GM23338 (cell line): ENCODE results near the gene CCDC197. TPM values are rescaled to one million over a fixed set of nuclear protein-coding genes. Genes with fewer than 3 reads are reported as not detected.
A peak's percentile ranks its signal among the peaks of the same experiment; 100 is the strongest.

Source experiments
- ATAC-seq: fragments of 200-7000 bp; cut with Tn5 transposase; 3 replicates; pipeline ENCODE4 v1.9.1; 2020
- DNase-seq: peaks from one replicate; pipeline ENCODE4 v3.0.0-alpha.2; 2015; ENCODE audit warnings: low spot score
- H2AFZ ChIP-seq: fragments of 200-600 bp; sonication (generic); 2 replicates; pipeline ENCODE4 v1.8.0; 2016; ENCODE audit warnings: antibody characterized with exemption, mild to moderate bottlenecking, moderate library complexity
- H3F3A ChIP-seq: fragments of 200-600 bp; sonication (generic); replicated peaks from 2 replicates; pipeline ENCODE4 v1.8.0; 2017; ENCODE audit warnings: antibody characterized with exemption, mixed run types, low read depth
- H3K27ac ChIP-seq: fragments of 200-600 bp; sonication (generic); 2 replicates; pipeline ENCODE4 v1.6.1; 2016; ENCODE audit warnings: low read depth
- H3K27me3 ChIP-seq: fragments of 200-600 bp; sonication (generic); 2 replicates; pipeline ENCODE4 v1.8.0; 2016; ENCODE audit warnings: mild to moderate bottlenecking, mixed run types, moderate library complexity; ENCODE audit not compliant: insufficient read depth
- H3K36me3 ChIP-seq: fragments of 200-600 bp; sonication (generic); 2 replicates; pipeline ENCODE4 v1.8.0; 2016; ENCODE audit warnings: mild to moderate bottlenecking; ENCODE audit not compliant: insufficient read depth
- H3K4me1 ChIP-seq: fragments of 200-600 bp; sonication (generic); 2 replicates; pipeline ENCODE4 v1.8.0; 2016; ENCODE audit warnings: mild to moderate bottlenecking, moderate library complexity; ENCODE audit not compliant: insufficient read depth
- H3K4me2 ChIP-seq: fragments of 200-600 bp; sonication (generic); 2 replicates; pipeline ENCODE4 v1.7.1; 2017; ENCODE audit warnings: mixed run types
- H3K4me3 ChIP-seq: fragments of 200-600 bp; sonication (generic); 2 replicates; pipeline ENCODE4 v1.6.1; 2016; ENCODE audit warnings: mixed run types
- H3K79me2 ChIP-seq: fragments of 200-600 bp; sonication (generic); replicated peaks from 2 replicates; pipeline ENCODE4 v1.8.0; 2017; ENCODE audit warnings: mild to moderate bottlenecking; ENCODE audit not compliant: insufficient read depth
- H3K9me2 ChIP-seq: fragments of 200-600 bp; sonication (generic); 2 replicates; pipeline ENCODE4 v1.8.0; 2017; ENCODE audit not compliant: insufficient read depth
- H4K20me1 ChIP-seq: fragments of 200-600 bp; sonication (generic); replicated peaks from 2 replicates; pipeline ENCODE4 v1.8.0; 2017; ENCODE audit warnings: mild to moderate bottlenecking; ENCODE audit not compliant: insufficient read depth
- H3K27ac Mint-ChIP-seq: 2 replicates; pipeline ENCODE4 v1.8.0; 2020; ENCODE audit warnings: inconsistent platforms, mild to moderate bottlenecking, moderate library complexity, mixed read lengths
- H3K27me3 Mint-ChIP-seq: 3 replicates; pipeline ENCODE4 v1.8.0; 2022; ENCODE audit warnings: low read depth, mild to moderate bottlenecking, moderate library complexity, mixed read lengths, inconsistent platforms; ENCODE audit not compliant: insufficient read depth, poor library complexity
- H3K36me3 Mint-ChIP-seq: 3 replicates; pipeline ENCODE4 v1.8.0; 2021; ENCODE audit warnings: low read depth, mild to moderate bottlenecking, inconsistent platforms, moderate library complexity, mixed read lengths
- H3K4me1 Mint-ChIP-seq: 3 replicates; pipeline ENCODE4 v1.8.0; 2020; ENCODE audit warnings: mild to moderate bottlenecking, inconsistent platforms, mixed read lengths
- H3K4me3 Mint-ChIP-seq: 3 replicates; pipeline ENCODE4 v1.8.0; 2021; ENCODE audit warnings: moderate library complexity, mild to moderate bottlenecking, inconsistent platforms, mixed read lengths
- H3K9me3 Mint-ChIP-seq: 3 replicates; pipeline ENCODE4 v1.8.0; 2020; ENCODE audit warnings: moderate library complexity, mild to moderate bottlenecking, inconsistent platforms, mixed read lengths
- EZH2 ChIP-seq: fragments of 200-600 bp; sonication (generic); IDR thresholded peaks from one replicate; pipeline ENCODE4 v1.8.0; 2017; ENCODE audit warnings: antibody characterized with exemption, mild to moderate bottlenecking, low read depth; ENCODE audit not compliant: unreplicated experiment
- JUNB ChIP-seq: IDR thresholded peaks from one replicate; pipeline ENCODE4 v1.6.1; 2016; ENCODE audit warnings: antibody characterized with exemption; ENCODE audit not compliant: unreplicated experiment
- NANOG ChIP-seq: IDR thresholded peaks from 2 replicates; pipeline ENCODE4 v1.6.1; 2016; ENCODE audit warnings: antibody characterized with exemption, borderline replicate concordance
- POLR2AphosphoS5 ChIP-seq: IDR thresholded peaks from 2 replicates; pipeline ENCODE4 v1.6.1; 2016; ENCODE audit warnings: antibody characterized with exemption, low read depth
- ZNF114 ChIP-seq: fragments of 250-450 bp; sonication (Bioruptor Pico); IDR thresholded peaks from 2 replicates; pipeline ENCODE4 v1.5.0; 2020; ENCODE audit warnings: mild to moderate bottlenecking, moderate library complexity
- ZNF331 ChIP-seq: fragments of 250-450 bp; sonication (Bioruptor Pico); IDR thresholded peaks from 2 replicates; pipeline ENCODE4 v1.5.0; 2020; ENCODE audit warnings: low read depth, mild to moderate bottlenecking, moderate library complexity
- polyA plus RNA-seq: library from polyadenylated mRNA; unstranded; fragments of >200 nt; fragmentation: Nextera tagmentation; extraction: Ambion mirVana; gene quantifications from 2 replicates; pipeline ENCODE4 v1.2.1, GENCODE V29; 2016
- total RNA-seq: library from RNA; depleted of rRNA; stranded (reverse); fragments of >200 nt; shearing (Covaris generic); gene quantifications from 2 replicates; pipeline ENCODE4 v1.2.3, GENCODE V29; 2014
- TF ChIP-seq, protein P1 (sequence below): IDR thresholded peaks from 2 replicates; pipeline ENCODE4 v1.6.1; 2016; ENCODE audit warnings: antibody characterized with exemption
- TF ChIP-seq, protein P2 (sequence below): fragments of 250-450 bp; sonication (Bioruptor Pico); IDR thresholded peaks from 2 replicates; pipeline ENCODE4 v1.5.0; 2020; ENCODE audit warnings: mild to moderate bottlenecking, moderate library complexity
- TF ChIP-seq, protein P3 (sequence below): IDR thresholded peaks from one replicate; pipeline ENCODE4 v1.6.1; 2018; ENCODE audit warnings: antibody characterized with exemption; ENCODE audit not compliant: unreplicated experiment

Gene CCDC197
- total and polyA plus RNA-seq, 2 experiments from 2014 or later = not detected

DNA sequence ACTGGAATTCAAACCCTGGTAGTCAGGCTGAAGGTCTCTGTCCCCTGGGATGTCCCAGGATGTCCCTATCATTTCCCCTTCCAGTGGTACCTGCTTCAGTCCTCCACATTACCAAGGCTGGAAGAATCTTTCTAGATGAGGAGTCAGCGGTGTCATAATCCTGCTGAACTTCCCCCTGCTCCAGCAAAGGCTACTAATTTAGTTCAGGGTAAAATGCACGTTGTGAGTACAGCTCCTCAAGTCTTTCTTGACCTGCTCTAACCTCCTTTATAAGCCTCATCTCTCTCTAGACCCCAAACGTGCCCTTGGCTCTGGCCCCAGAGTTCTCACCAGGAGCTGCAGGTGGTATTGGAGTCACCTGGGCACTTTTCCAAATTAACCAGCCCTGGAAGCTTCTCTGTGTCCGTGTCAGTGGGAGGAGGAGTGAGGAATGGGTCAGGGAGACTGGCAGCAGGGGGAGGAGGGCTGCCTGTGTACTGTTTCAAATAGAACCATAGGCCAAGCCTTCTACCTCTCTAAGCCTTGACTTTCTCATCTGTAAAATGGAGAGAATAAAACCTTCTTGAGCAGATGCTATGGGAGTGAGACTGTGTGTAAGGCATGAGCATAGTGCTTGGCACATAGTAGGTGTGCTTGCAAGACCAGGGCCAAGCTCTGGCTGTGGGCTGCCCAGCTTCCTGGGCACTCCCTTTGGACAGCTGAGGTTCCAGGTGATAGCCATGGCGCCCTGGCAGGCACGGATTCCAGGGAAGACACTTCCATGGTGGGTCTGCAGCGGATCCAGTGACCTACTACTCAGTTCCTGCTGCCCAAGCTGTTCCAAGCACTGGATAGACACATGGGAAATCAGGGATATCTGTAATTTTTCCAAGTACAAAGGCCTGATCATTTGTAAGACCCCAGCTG is 45.2 kb upstream of the CCDC197 start:
- no peak overlapping the region for H3K4me3 Mint-ChIP-seq
- no peak overlapping the region for H3K4me2 ChIP-seq
- H3K4me3 ChIP-seq = no peak overlapping the region
- H3K9me2 ChIP-seq = no peaks in the 10 kb centered on the region
- no peaks in the 10 kb centered on the region for H3K4me1 ChIP-seq
- no peak overlapping the region for H3K27ac ChIP-seq
- H3K27me3 Mint-ChIP-seq = peaks cover 5% of the 10 kb centered on the region
- H4K20me1 ChIP-seq = no peaks in the 10 kb centered on the region
- H3K36me3 ChIP-seq = no peaks in the 10 kb centered on the region
- no peaks in the 10 kb centered on the region for H3K27me3 ChIP-seq
- ATAC-seq (no peak), DNase-seq (no peak)
- no peaks in the 10 kb centered on the region for H3K36me3 Mint-ChIP-seq
- TF ChIP-seq EZH2 = no peak
- H3K27ac Mint-ChIP-seq = no peak overlapping the region
- no peaks in the 10 kb centered on the region for H3F3A ChIP-seq
- H3K79me2 ChIP-seq = no peaks in the 10 kb centered on the region
- no peak overlapping the region for H2AFZ ChIP-seq
- H3K4me1 Mint-ChIP-seq = peaks cover 20% of the 10 kb centered on the region
- no peaks in the 10 kb centered on the region for H3K9me3 Mint-ChIP-seq

DNA sequence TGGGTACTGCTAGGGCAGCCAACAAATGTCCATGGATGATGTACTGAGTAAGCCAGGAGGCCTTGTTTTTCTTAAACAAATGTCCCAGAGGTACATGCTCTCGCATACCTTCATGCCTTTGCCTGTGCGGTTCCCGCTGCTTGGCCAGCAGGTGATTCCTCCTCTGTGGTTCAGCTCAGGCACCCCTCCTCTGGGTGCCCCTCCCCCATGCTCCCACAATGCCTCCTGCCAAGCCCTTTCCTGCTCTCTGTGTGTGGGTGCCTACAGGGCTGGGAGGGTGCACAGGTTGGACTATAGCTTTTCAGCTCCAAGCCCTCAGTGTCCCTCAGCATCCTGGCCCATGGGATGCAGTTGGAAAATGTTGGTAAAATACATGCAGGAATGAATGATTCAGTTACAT is 44.3 kb upstream of the CCDC197 start:
- no peaks in the 10 kb centered on the region for H3K9me2 ChIP-seq
- Mint-ChIP-seq H3K4me3 (no peak overlapping the region), H3K9me3 (no peaks in the 10 kb centered on the region), H3K27me3 (peaks cover 7% of the 10 kb centered on the region), H3K36me3 (no peaks in the 10 kb centered on the region), H3K27ac (no peak overlapping the region), H3K4me1 (peaks cover 21% of the 10 kb centered on the region)
- no peak overlapping the region for H2AFZ ChIP-seq
- H3F3A ChIP-seq = no peaks in the 10 kb centered on the region
- H3K4me3 ChIP-seq = no peak overlapping the region
- no peak overlapping the region for H3K27ac ChIP-seq
- DNase-seq = peak; percentile 19
- no peaks in the 10 kb centered on the region for H3K36me3 ChIP-seq
- no peaks in the 10 kb centered on the region for H3K79me2 ChIP-seq
- no peak overlapping the region for H3K4me2 ChIP-seq
- no peaks in the 10 kb centered on the region for H3K27me3 ChIP-seq
- no peaks in the 10 kb centered on the region for H4K20me1 ChIP-seq
- peak; percentile 23 for ATAC-seq
- TF ChIP-seq, protein P1, sequence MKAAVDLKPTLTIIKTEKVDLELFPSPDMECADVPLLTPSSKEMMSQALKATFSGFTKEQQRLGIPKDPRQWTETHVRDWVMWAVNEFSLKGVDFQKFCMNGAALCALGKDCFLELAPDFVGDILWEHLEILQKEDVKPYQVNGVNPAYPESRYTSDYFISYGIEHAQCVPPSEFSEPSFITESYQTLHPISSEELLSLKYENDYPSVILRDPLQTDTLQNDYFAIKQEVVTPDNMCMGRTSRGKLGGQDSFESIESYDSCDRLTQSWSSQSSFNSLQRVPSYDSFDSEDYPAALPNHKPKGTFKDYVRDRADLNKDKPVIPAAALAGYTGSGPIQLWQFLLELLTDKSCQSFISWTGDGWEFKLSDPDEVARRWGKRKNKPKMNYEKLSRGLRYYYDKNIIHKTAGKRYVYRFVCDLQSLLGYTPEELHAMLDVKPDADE = no peak
- TF ChIP-seq EZH2 = no peak
- no peak for TF ChIP-seq JUNB
- TF ChIP-seq ZNF114 (CRISPR knock-in tag) = no peak
- no peak for TF ChIP-seq POLR2AphosphoS5
- no peak for TF ChIP-seq ZNF331 (CRISPR knock-in tag)
- TF ChIP-seq NANOG = no peak
- TF ChIP-seq, protein P2, sequence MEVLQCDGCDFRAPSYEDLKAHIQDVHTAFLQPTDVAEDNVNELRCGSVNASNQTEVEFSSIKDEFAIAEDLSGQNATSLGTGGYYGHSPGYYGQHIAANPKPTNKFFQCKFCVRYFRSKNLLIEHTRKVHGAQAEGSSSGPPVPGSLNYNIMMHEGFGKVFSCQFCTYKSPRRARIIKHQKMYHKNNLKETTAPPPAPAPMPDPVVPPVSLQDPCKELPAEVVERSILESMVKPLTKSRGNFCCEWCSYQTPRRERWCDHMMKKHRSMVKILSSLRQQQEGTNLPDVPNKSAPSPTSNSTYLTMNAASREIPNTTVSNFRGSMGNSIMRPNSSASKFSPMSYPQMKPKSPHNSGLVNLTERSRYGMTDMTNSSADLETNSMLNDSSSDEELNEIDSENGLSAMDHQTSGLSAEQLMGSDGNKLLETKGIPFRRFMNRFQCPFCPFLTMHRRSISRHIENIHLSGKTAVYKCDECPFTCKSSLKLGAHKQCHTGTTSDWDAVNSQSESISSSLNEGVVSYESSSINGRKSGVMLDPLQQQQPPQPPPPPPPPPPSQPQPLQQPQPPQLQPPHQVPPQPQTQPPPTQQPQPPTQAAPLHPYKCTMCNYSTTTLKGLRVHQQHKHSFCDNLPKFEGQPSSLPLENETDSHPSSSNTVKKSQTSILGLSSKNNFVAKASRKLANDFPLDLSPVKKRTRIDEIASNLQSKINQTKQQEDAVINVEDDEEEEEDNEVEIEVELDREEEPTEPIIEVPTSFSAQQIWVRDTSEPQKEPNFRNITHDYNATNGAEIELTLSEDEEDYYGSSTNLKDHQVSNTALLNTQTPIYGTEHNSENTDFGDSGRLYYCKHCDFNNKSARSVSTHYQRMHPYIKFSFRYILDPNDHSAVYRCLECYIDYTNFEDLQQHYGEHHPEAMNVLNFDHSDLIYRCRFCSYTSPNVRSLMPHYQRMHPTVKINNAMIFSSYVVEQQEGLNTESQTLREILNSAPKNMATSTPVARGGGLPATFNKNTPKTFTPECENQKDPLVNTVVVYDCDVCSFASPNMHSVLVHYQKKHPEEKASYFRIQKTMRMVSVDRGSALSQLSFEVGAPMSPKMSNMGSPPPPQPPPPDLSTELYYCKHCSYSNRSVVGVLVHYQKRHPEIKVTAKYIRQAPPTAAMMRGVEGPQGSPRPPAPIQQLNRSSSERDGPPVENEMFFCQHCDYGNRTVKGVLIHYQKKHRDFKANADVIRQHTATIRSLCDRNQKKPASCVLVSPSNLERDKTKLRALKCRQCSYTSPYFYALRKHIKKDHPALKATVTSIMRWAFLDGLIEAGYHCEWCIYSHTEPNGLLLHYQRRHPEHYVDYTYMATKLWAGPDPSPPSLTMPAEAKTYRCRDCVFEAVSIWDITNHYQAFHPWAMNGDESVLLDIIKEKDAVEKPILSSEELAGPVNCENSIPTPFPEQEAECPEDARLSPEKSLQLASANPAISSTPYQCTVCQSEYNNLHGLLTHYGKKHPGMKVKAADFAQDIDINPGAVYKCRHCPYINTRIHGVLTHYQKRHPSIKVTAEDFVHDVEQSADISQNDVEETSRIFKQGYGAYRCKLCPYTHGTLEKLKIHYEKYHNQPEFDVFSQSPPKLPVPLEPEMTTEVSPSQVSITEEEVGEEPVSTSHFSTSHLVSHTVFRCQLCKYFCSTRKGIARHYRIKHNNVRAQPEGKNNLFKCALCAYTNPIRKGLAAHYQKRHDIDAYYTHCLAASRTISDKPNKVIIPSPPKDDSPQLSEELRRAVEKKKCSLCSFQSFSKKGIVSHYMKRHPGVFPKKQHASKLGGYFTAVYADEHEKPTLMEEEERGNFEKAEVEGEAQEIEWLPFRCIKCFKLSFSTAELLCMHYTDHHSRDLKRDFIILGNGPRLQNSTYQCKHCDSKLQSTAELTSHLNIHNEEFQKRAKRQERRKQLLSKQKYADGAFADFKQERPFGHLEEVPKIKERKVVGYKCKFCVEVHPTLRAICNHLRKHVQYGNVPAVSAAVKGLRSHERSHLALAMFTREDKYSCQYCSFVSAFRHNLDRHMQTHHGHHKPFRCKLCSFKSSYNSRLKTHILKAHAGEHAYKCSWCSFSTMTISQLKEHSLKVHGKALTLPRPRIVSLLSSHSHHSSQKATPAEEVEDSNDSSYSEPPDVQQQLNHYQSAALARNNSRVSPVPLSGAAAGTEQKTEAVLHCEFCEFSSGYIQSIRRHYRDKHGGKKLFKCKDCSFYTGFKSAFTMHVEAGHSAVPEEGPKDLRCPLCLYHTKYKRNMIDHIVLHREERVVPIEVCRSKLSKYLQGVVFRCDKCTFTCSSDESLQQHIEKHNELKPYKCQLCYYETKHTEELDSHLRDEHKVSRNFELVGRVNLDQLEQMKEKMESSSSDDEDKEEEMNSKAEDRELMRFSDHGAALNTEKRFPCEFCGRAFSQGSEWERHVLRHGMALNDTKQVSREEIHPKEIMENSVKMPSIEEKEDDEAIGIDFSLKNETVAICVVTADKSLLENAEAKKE (CRISPR knock-in tag) = no peak
- TF ChIP-seq, protein P3, sequence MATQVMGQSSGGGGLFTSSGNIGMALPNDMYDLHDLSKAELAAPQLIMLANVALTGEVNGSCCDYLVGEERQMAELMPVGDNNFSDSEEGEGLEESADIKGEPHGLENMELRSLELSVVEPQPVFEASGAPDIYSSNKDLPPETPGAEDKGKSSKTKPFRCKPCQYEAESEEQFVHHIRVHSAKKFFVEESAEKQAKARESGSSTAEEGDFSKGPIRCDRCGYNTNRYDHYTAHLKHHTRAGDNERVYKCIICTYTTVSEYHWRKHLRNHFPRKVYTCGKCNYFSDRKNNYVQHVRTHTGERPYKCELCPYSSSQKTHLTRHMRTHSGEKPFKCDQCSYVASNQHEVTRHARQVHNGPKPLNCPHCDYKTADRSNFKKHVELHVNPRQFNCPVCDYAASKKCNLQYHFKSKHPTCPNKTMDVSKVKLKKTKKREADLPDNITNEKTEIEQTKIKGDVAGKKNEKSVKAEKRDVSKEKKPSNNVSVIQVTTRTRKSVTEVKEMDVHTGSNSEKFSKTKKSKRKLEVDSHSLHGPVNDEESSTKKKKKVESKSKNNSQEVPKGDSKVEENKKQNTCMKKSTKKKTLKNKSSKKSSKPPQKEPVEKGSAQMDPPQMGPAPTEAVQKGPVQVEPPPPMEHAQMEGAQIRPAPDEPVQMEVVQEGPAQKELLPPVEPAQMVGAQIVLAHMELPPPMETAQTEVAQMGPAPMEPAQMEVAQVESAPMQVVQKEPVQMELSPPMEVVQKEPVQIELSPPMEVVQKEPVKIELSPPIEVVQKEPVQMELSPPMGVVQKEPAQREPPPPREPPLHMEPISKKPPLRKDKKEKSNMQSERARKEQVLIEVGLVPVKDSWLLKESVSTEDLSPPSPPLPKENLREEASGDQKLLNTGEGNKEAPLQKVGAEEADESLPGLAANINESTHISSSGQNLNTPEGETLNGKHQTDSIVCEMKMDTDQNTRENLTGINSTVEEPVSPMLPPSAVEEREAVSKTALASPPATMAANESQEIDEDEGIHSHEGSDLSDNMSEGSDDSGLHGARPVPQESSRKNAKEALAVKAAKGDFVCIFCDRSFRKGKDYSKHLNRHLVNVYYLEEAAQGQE = no peak
- no peaks in the 10 kb centered on the region for H3K4me1 ChIP-seq
